ENCODE results near the gene CCDC7.

GRCh38 chr10:32890444-32890843 lies 444.5 kb downstream of the CCDC7 start:
- TF ChIP-seq POLR2A (IDR thresholded peaks at IDR 0.05; ENCODE audit: low read depth, low read length) = no peak
- TF ChIP-seq POLR2AphosphoS5 (IDR thresholded peaks at IDR 0.05; ENCODE audit: low read depth, low read length) = no peak

Measured in GM12892 (cell line).